H1 (cell line): Measurements from ENCODE around the gene PRKG2. TPM values are rescaled to one million over a fixed set of nuclear protein-coding genes. Genes with fewer than 3 reads are reported as not detected.

ENCODE experiments used
- CTCF ChIA-PET: fragments of 300-600 bp; sonication (Branson Sonifier 250); formaldehyde crosslinking; loops from one replicate; lab custom pipeline; 2021; ENCODE audit not compliant: partially characterized antibody; lab: Charles Lee
- POLR2A ChIA-PET: fragments of 300-600 bp; sonication (Branson Sonifier 250); formaldehyde crosslinking; loops from one replicate; lab custom pipeline; 2021; ENCODE audit warnings: inconsistent platforms; ENCODE audit not compliant: partially characterized antibody; lab: Charles Lee
- DNase-seq, 2 experiments: peaks; one replicate each; pipeline versions ENCODE4 v3.0.0 to v3.0.0-alpha.2; 2010 to 2022; ENCODE audit warnings: low spot score in 2 of 2, low read depth in 1 of 2, mixed read lengths in 1 of 2
- FAIRE-seq: peaks from 2 replicates; lab custom pipeline; 2011; peaks lifted over from hg19 to GRCh38; lab: Jason Lieb, UNC
- H2AFZ ChIP-seq: 2 replicates; pipeline ENCODE4 v1.8.1; 2012; ENCODE audit warnings: low read length, inconsistent platforms
- H2AK5ac ChIP-seq: 2 replicates; pipeline ENCODE4 v1.6.1; 2013; ENCODE audit warnings: low read depth, low read length
- H2BK120ac ChIP-seq: replicated peaks from 2 replicates; pipeline ENCODE3; 2013; ENCODE audit warnings: low read depth, low read length, inconsistent platforms
- H2BK12ac ChIP-seq: 2 replicates; pipeline ENCODE4 v1.6.1; 2013; ENCODE audit warnings: low read depth, low read length
- H2BK15ac ChIP-seq: 2 replicates; pipeline ENCODE4 v1.6.1; 2013; ENCODE audit warnings: low read length
- H2BK20ac ChIP-seq: 2 replicates; pipeline ENCODE4 v1.6.1; 2013; ENCODE audit warnings: low read length
- H2BK5ac ChIP-seq: 2 replicates; pipeline ENCODE4 v1.6.1; 2013; ENCODE audit warnings: low read depth, low read length
- H3K14ac ChIP-seq: 2 replicates; pipeline ENCODE4 v1.6.1; 2013; ENCODE audit warnings: inconsistent platforms; ENCODE audit not compliant: insufficient read length
- H3K18ac ChIP-seq: 2 replicates; pipeline ENCODE4 v1.6.1; 2013; ENCODE audit warnings: low read length; ENCODE audit errors: extremely low read depth
- H3K23ac ChIP-seq: 2 replicates; pipeline ENCODE4 v1.6.1; 2013; ENCODE audit warnings: inconsistent platforms; ENCODE audit not compliant: insufficient read length
- H3K23me2 ChIP-seq: 2 replicates; pipeline ENCODE4 v1.6.1; 2013; ENCODE audit warnings: low read depth, low read length
- H3K27ac ChIP-seq: 2 replicates; pipeline ENCODE4 v1.6.1; 2011; ENCODE audit warnings: low read depth, low read length, inconsistent platforms
- H3K27me3 ChIP-seq, 4 experiments: replicated peaks in 1 of 4; 1 replicate in 1 of 4; 2 replicates in 3 of 4; pipeline versions ENCODE4 v1.6.1 to v1.8.1; 2011 to 2013; ENCODE audit warnings: low read length in 3 of 4, mild to moderate bottlenecking in 3 of 4, inconsistent platforms in 2 of 4, mixed read lengths in 2 of 4, moderate library complexity in 1 of 4; ENCODE audit not compliant: control insufficient read depth in 3 of 4, insufficient read depth in 3 of 4; ENCODE audit errors: extremely low read depth in 1 of 4
- H3K36me3 ChIP-seq, 4 experiments: 2 replicates each; pipeline versions ENCODE4 v1.6.1 to v1.8.1; 2011 to 2013; ENCODE audit warnings: mild to moderate bottlenecking in 4 of 4, low read length in 3 of 4, moderate library complexity in 2 of 4, control low read depth in 1 of 4, inconsistent platforms in 1 of 4; ENCODE audit not compliant: insufficient read depth in 4 of 4, control insufficient read depth in 2 of 4
- H3K4ac ChIP-seq: replicated peaks from 2 replicates; pipeline ENCODE3; 2013; ENCODE audit warnings: low read length, low read depth, mixed read lengths, inconsistent platforms; ENCODE audit not compliant: insufficient read length
- H3K4me1 ChIP-seq, 4 experiments: replicated peaks in 1 of 4; 1 replicate in 1 of 4; 2 replicates in 3 of 4; pipeline versions ENCODE4 v1.6.1 to v1.8.1; 2011 to 2013; ENCODE audit warnings: low read length in 3 of 4, inconsistent platforms in 2 of 4, mixed read lengths in 1 of 4; ENCODE audit not compliant: insufficient read depth in 4 of 4, control insufficient read depth in 3 of 4
- H3K4me2 ChIP-seq, 2 experiments: 2 replicates each; pipeline versions ENCODE4 v1.6.1 to v1.8.1; 2011 to 2013; ENCODE audit warnings: low read depth in 2 of 2, low read length in 2 of 2, control low read depth in 1 of 2, inconsistent platforms in 1 of 2, mild to moderate bottlenecking in 1 of 2; ENCODE audit not compliant: insufficient read depth in 1 of 2
- H3K4me3 ChIP-seq, 4 experiments: fragments of 200-600, 300-600 bp in 1 of 4; sonication (generic), shearing (Covaris generic), sonication (Bioruptor Twin) in 1 of 4; 2 replicates each; pipeline versions ENCODE4 v1.5.1 to v1.8.1; 2011 to 2016; ENCODE audit warnings: low read length in 4 of 4, low read depth in 3 of 4, control low read depth in 2 of 4, inconsistent platforms in 2 of 4, mild to moderate bottlenecking in 2 of 4, mixed read lengths in 1 of 4, moderate library complexity in 1 of 4; ENCODE audit not compliant: insufficient read depth in 2 of 4; ENCODE audit errors: extremely low read depth in 1 of 4
- H3K56ac ChIP-seq: replicated peaks from 2 replicates; pipeline ENCODE3; 2013; ENCODE audit warnings: low read depth, mild to moderate bottlenecking, mixed read lengths, low read length, inconsistent platforms; ENCODE audit not compliant: insufficient read length
- H3K79me1 ChIP-seq: 2 replicates; pipeline ENCODE4 v1.6.1; 2013; ENCODE audit warnings: low read depth, low read length, control low read depth
- H3K79me2 ChIP-seq, 2 experiments: 2 replicates each; pipeline versions ENCODE4 v1.6.1 to v1.8.1; 2012 to 2013; ENCODE audit warnings: low read length in 2 of 2, mild to moderate bottlenecking in 2 of 2, inconsistent platforms in 1 of 2; ENCODE audit not compliant: insufficient read depth in 2 of 2, control insufficient read depth in 1 of 2
- H3K9ac ChIP-seq, 4 experiments: replicated peaks in 1 of 4; 1 replicate in 1 of 4; 2 replicates in 3 of 4; pipeline versions ENCODE4 v1.6.1 to v1.8.1; 2011 to 2013; ENCODE audit warnings: low read depth in 3 of 4, low read length in 3 of 4, control low read depth in 2 of 4, mild to moderate bottlenecking in 2 of 4, moderate library complexity in 2 of 4, inconsistent platforms in 1 of 4; ENCODE audit errors: extremely low read depth in 1 of 4
- H3K9me3 ChIP-seq, 2 experiments: 2 replicates each; pipeline versions ENCODE4 v1.6.1 to v1.8.1; 2012 to 2013; ENCODE audit warnings: mild to moderate bottlenecking in 2 of 2, moderate library complexity in 2 of 2, control low read depth in 1 of 2, inconsistent platforms in 1 of 2, low read depth in 1 of 2, low read length in 1 of 2, mixed read lengths in 1 of 2; ENCODE audit not compliant: insufficient read depth in 2 of 2
- H4K20me1 ChIP-seq, 2 experiments: replicated peaks in 1 of 2; 2 replicates each; pipeline versions ENCODE3 to v1.8.1; 2011 to 2013; ENCODE audit warnings: inconsistent platforms in 2 of 2, low read length in 2 of 2, mild to moderate bottlenecking in 1 of 2; ENCODE audit not compliant: insufficient read depth in 2 of 2, control insufficient read depth in 1 of 2
- H4K5ac ChIP-seq: 2 replicates; pipeline ENCODE4 v1.6.1; 2013; ENCODE audit warnings: low read length, low read depth, mixed read lengths, inconsistent platforms; ENCODE audit not compliant: insufficient read length
- H4K8ac ChIP-seq: 2 replicates; pipeline ENCODE4 v1.8.0; 2013; ENCODE audit warnings: mild to moderate bottlenecking, moderate library complexity, low read length, inconsistent platforms; ENCODE audit not compliant: insufficient read depth; ENCODE audit errors: extremely low read depth
- H4K91ac ChIP-seq: replicated peaks from 2 replicates; pipeline ENCODE3; 2013; ENCODE audit warnings: low read length, mixed read lengths, inconsistent platforms; ENCODE audit not compliant: insufficient read length
- CEBPB ChIP-seq: IDR thresholded peaks from 2 replicates; pipeline ENCODE4 v1.6.1; 2012; ENCODE audit warnings: low read depth, low read length
- WGBS, 2 experiments: shearing (Covaris generic) in 1 of 2; methylation state at CpG; one replicate each; pipeline versions ENCODE4 v1.1.6 to v1.1.7; 2013 to 2015; ENCODE audit warnings: low lambda C conversion rate in 2 of 2, mixed read lengths in 2 of 2, inconsistent platforms in 1 of 2, low coverage in 1 of 2, missing lambda C conversion rate in 1 of 2; ENCODE audit not compliant: insufficient replicate concordance in 2 of 2, insufficient coverage in 1 of 2, insufficient read length in 1 of 2; ENCODE audit errors: extremely low coverage in 1 of 2, missing lambda C conversion rate in 1 of 2; 5-methylcytosine and 5-hydroxymethylcytosine counted together
- polyA plus RNA-seq, 7 experiments: library from polyadenylated mRNA; depleted of rRNA in 3 of 7; stranded (reverse) in 5 of 7; unstranded in 2 of 7; fragments of >200 nt in 5 of 7; fragments of 200-250 nt in 2 of 7; gene quantifications; 1 replicate in 5 of 7; 2 replicates in 1 of 7; 4 replicates in 1 of 7; pipeline versions ENCODE4 v1.2.1 to v1.2.3, GENCODE V29; 2011 to 2013; ENCODE audit warnings: missing spikeins in 2 of 7, mixed read lengths in 2 of 7
- total RNA-seq: library from RNA; stranded (reverse); fragmentation: NEBNext Ultra II Directional; extraction: Animal tissue kit (Norgen Biotek cat#: 25700); gene quantifications from 2 replicates; pipeline ENCODE4 v1.2.1, GENCODE V29; 2021
- TF ChIP-seq, protein P1 (sequence below), 3 experiments: IDR thresholded peaks; 1 replicate in 2 of 3; 2 replicates in 1 of 3; pipeline versions ENCODE4 v1.5.1 to v1.6.1; 2011; ENCODE audit warnings: low read length in 3 of 3, mild to moderate bottlenecking in 3 of 3, inconsistent platforms in 2 of 3, low read depth in 1 of 3, moderate library complexity in 1 of 3; ENCODE audit not compliant: insufficient read depth in 1 of 3; ENCODE audit errors: control extremely low read depth in 1 of 3

PRKG2 gene
- total and polyA plus RNA-seq, 2 of the 8 experiments (the other 6 are each of a cell fraction or from before 2014, with no cell fraction given), result 0.45 to 1.2 TPM

DNA sequence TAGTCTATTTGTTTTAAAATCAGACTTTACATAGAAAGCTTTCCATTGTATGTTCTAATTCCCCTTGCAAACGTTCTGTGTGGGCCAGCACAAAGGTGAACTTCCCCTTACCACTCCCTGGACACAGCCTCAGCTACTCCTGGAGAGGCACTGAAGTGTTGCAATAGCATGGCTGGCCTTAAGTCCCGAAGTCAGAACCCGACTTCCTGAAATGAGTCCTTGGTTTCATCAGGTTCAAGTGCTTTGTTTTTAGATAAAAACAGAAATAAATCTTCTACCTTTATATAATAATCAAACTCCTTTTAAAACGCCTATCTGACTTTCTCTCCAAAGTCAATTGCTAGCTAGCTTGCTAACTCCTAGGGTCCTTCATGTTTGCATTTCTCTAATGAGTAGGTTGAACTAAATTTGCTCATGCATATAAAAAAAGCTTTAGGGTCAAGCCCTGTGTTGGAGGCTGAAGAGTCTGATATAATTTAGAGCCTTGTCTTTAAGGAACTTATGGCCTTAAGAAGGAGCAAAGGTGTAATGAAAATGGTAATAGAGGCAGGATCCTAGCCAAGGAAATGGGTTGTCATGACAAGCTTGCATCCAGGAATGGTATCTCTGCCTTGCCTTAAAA is 175.6 kb downstream of the PRKG2 start:
- Histone ChIP-seq H3K79me1 (no peaks in the 10 kb centered on the region), H3K4me1 (peaks cover 0 to 2% (median 0%) of the 10 kb centered on the region in 4 experiments; a peak in 1 of 7 replicates), H3K9ac (no peak overlapping the region), H4K8ac (no peak overlapping the region), H3K4me3 (no peak overlapping the region), H3K36me3 (no peaks in the 10 kb centered on the region), H2AK5ac (no peak overlapping the region), H3K4me2 (no peak overlapping the region), H2BK15ac (no peak overlapping the region), H3K18ac (no peak overlapping the region), H3K79me2 (no peaks in the 10 kb centered on the region), H2BK12ac (no peak overlapping the region), H3K56ac (no peak overlapping the region), H2BK5ac (no peak overlapping the region), H2BK20ac (no peak overlapping the region), H3K27me3 (no peaks in the 10 kb centered on the region), H4K91ac (no peak overlapping the region), H2AFZ (no peak overlapping the region), H3K23me2 (no peaks in the 10 kb centered on the region), H4K5ac (no peak overlapping the region), H2BK120ac (no peak overlapping the region)
- FAIRE-seq, result no peak
- CTCF ChIA-PET, result interaction anchor here (0.5 to 6.3 kb wide), 34 partner anchors 9 to 914 kb away, joined by 3 to 73 read pairs (median 4); partner anchors contain the start of gene BMP3
- TF ChIP-seq, protein P1, sequence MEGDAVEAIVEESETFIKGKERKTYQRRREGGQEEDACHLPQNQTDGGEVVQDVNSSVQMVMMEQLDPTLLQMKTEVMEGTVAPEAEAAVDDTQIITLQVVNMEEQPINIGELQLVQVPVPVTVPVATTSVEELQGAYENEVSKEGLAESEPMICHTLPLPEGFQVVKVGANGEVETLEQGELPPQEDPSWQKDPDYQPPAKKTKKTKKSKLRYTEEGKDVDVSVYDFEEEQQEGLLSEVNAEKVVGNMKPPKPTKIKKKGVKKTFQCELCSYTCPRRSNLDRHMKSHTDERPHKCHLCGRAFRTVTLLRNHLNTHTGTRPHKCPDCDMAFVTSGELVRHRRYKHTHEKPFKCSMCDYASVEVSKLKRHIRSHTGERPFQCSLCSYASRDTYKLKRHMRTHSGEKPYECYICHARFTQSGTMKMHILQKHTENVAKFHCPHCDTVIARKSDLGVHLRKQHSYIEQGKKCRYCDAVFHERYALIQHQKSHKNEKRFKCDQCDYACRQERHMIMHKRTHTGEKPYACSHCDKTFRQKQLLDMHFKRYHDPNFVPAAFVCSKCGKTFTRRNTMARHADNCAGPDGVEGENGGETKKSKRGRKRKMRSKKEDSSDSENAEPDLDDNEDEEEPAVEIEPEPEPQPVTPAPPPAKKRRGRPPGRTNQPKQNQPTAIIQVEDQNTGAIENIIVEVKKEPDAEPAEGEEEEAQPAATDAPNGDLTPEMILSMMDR (IDR thresholded peaks at IDR 0.05; ENCODE audit: control extremely low read depth in 1 of 3, insufficient read depth in 1 of 3, low read depth in 1 of 3, low read length in 3 of 3), result no peak
- peak; percentile 62 for TF ChIP-seq CEBPB
- TF ChIP-seq, all 59 proteins: peak for 1
- H3K27ac ChIP-seq, result no peak overlapping the region
- H3K23ac ChIP-seq, result no peak overlapping the region
- no peak for DNase-seq
- H3K14ac ChIP-seq, result no peak overlapping the region
- no peaks in the 10 kb centered on the region for H4K20me1 ChIP-seq
- POLR2A ChIA-PET, result interaction anchor here (0.9 kb wide), 1 partner anchor 9 kb away, joined by 3 read pairs; the partner anchor contains the start of gene BMP3
- H3K9me3 ChIP-seq, result no peaks in the 10 kb centered on the region
- WGBS, 2 experiments, result 77% methylated on average over 4 of the region's 4 CpGs; no CpG with 5 or more reads in 1 of the 2 experiments
- no peak overlapping the region for H3K4ac ChIP-seq
